Ramos (cell line): Measurements from ENCODE around the gene CDAN1.
"Not testable (repeated sequence)": the region's sequence is repeated elsewhere in the genome, so short reads cannot be mapped to it uniquely, and the experiment has no call there.

ENCODE experiments used
- in situ Hi-C: fragments of 300-500 bp; cut with MboI; formaldehyde crosslinking; loops from one replicate; pipeline ENCODE4 v1.14.3; 2022; ENCODE audit warnings: low sequenced_read_pairs; ENCODE audit not compliant: unreplicated experiment

The CDAN1 gene

GRCh38 chr15:42711746-42712145, 25.2 kb downstream of the CDAN1 start:
- in situ Hi-C loops = loop anchor here (5.0 to 10.0 kb wide), 2 partner anchors 211 to 573 kb away; partner anchors contain the start of gene TTBK2

- in situ Hi-C loops = loop anchor here (5.0 to 10.0 kb wide), 2 partner anchors 212 to 574 kb away; partner anchors contain the start of gene TTBK2
Observed at GRCh38 chr15:42710662-42711061, 26.3 kb downstream of the CDAN1 start.

GRCh38 chr15:42707873-42708544, 28.9 kb downstream of the CDAN1 start:
- in situ Hi-C loops = no loop called here

- in situ Hi-C loops = no loop called here
Observed at GRCh38 chr15:42707068-42707467, 29.9 kb downstream of the CDAN1 start.

GRCh38 chr15:42705336-42705735, 31.6 kb downstream of the CDAN1 start:
- in situ Hi-C loops = no loop called here

GRCh38 chr15:42704492-42704926, 32.4 kb downstream of the CDAN1 start:
- in situ Hi-C loops = no loop called here

GRCh38 chr15:42696626-42697025, 40.3 kb downstream of the CDAN1 start:
- in situ Hi-C loops = loop anchor here (10.0 kb wide), 1 partner anchor 518 kb away; no protein-coding TSS in a partner anchor

GRCh38 chr15:42695527-42696071, 41.3 kb downstream of the CDAN1 start:
- in situ Hi-C loops = loop anchor here (10.0 kb wide), 1 partner anchor 519 kb away; no protein-coding TSS in a partner anchor

GRCh38 chr15:42694398-42694797, 42.5 kb downstream of the CDAN1 start:
- in situ Hi-C loops = loop anchor here (10.0 kb wide), 1 partner anchor 520 kb away; no protein-coding TSS in a partner anchor

GRCh38 chr15:42693942-42694341, 43.0 kb downstream of the CDAN1 start:
- in situ Hi-C loops = loop anchor here (10.0 kb wide), 1 partner anchor 521 kb away; no protein-coding TSS in a partner anchor

- in situ Hi-C loops = loop anchor here (10.0 kb wide), 1 partner anchor 521 kb away; no protein-coding TSS in a partner anchor
Observed at GRCh38 chr15:42693496-42693895, 43.4 kb downstream of the CDAN1 start.

GRCh38 chr15:42692997-42693396, 43.9 kb downstream of the CDAN1 start:
- in situ Hi-C loops = loop anchor here (10.0 kb wide), 1 partner anchor 522 kb away; no protein-coding TSS in a partner anchor

GRCh38 chr15:42692536-42692935, 44.4 kb downstream of the CDAN1 start:
- in situ Hi-C loops = loop anchor here (10.0 kb wide), 1 partner anchor 522 kb away; no protein-coding TSS in a partner anchor

- in situ Hi-C loops = loop anchor here (10.0 kb wide), 1 partner anchor 523 kb away; no protein-coding TSS in a partner anchor
Observed at GRCh38 chr15:42691770-42692169, 45.2 kb downstream of the CDAN1 start.

GRCh38 chr15:42691308-42691707, 45.6 kb downstream of the CDAN1 start:
- in situ Hi-C loops = loop anchor here (10.0 kb wide), 1 partner anchor 523 kb away; no protein-coding TSS in a partner anchor

GRCh38 chr15:42688301-42688700, 48.6 kb downstream of the CDAN1 start:
- in situ Hi-C loops = no loop called here

- in situ Hi-C loops = no loop called here
Observed at GRCh38 chr15:42687740-42688139, 49.2 kb downstream of the CDAN1 start.

- in situ Hi-C loops = no loop called here
Observed at GRCh38 chr15:42686281-42686680, 50.6 kb downstream of the CDAN1 start.

GRCh38 chr15:42681119-42681518, 55.8 kb downstream of the CDAN1 start:
- in situ Hi-C loops = no loop called here

GRCh38 chr15:42680142-42680482, 56.8 kb downstream of the CDAN1 start:
- in situ Hi-C loops = not testable (repeated sequence)
